ENCODE measurements around the gene SRM. TPM values are rescaled to one million over a fixed set of nuclear protein-coding genes. Genes with fewer than 3 reads are reported as not detected.

SRM gene
- total and polyA plus RNA-seq, 2 of the 4 experiments (the other 2 are of a cell fraction): 23.1 to 160 TPM

GRCh38 chr1:11099310-11100148 is 39.7 kb upstream of the SRM start, which contains the start of gene EXOSC10:
Gene EXOSC10 (minus strand): TSS chr1:11099869. CDS start chr1:11099831, 38 bp downstream.
- H3K4ac ChIP-seq (ENCODE audit: low read depth, low read length): peak within 1 kb of the TSS; percentile 80
- in situ Hi-C loops (cut with MboI; ENCODE audit: low sequenced_read_pairs): no loop called here
- peak within 1 kb of the TSS; percentile 71 for H2AK5ac ChIP-seq (ENCODE audit: low read depth, low read length)
- peaks cover 16% of the 10 kb centered on the region for H3K36me3 ChIP-seq (ENCODE audit: control insufficient read depth, insufficient read depth, low read length)
- peak within 1 kb of the TSS; percentile 85 for H3K27ac ChIP-seq (ENCODE audit: insufficient read depth, low read length)
- dilution Hi-C loops (cut with HindIII; ENCODE audit: low sequenced_read_pairs, unreplicated experiment): no loop called here
- H4K20me1 ChIP-seq (ENCODE audit: insufficient read depth, low read length): no peaks in the 10 kb centered on the region
- no peaks in the 10 kb centered on the region for H3K9me1 ChIP-seq (ENCODE audit: insufficient read depth, low read length)
- ChIA-PET CTCF (interaction anchor here (3.1 kb wide), 1 partner anchor 62 kb away, joined by 13 read pairs; no protein-coding TSS in a partner anchor), POLR2A (ENCODE audit: unreplicated experiment) (interaction anchor here (0.7 to 1.3 kb wide), 2 partner anchors 12 to 19 kb away, joined by 3 to 6 read pairs; no protein-coding TSS in a partner anchor)
- WGBS, 2 experiments (ENCODE audit: extremely low coverage in 2 of 2, insufficient read length in 1 of 2): 0% methylated on average over 45 of the region's 78 CpGs; no CpG with 5 or more reads in 1 of the 2 experiments
- H3K4me1 ChIP-seq (ENCODE audit: control insufficient read depth, insufficient read depth, low read length): 0 out of 2 replicates have a peak, but pooled peaks cover 2% of the 10 kb centered on the region
- H2AK9ac ChIP-seq (replicated peaks; ENCODE audit: low read depth, low read length, poor library complexity): peak within 1 kb of the TSS; percentile 90
- peak within 1 kb of the TSS; percentile 95 to 97 for H4K8ac ChIP-seq (ENCODE audit: low read depth in 2 of 2, low read length in 2 of 2)
- H3K27me3 ChIP-seq (ENCODE audit: control insufficient read depth, insufficient read depth, low read length): no peaks in the 10 kb centered on the region
- peak within 1 kb of the TSS; percentile 47; the same call in 1 of the 2 replicates for H3K56ac ChIP-seq (ENCODE audit: extremely low read depth, insufficient read depth, low read length)
- no peaks in the 10 kb centered on the region for H3K9me3 ChIP-seq (ENCODE audit: control insufficient read depth, insufficient read depth, low read length)
- peaks cover 8 to 12% of the 10 kb centered on the region in 2 experiments; a peak in 2 of 4 replicates for H3K79me1 ChIP-seq (ENCODE audit: low read depth in 1 of 2, low read length in 2 of 2)
- TF ChIP-seq SMC3 (IDR thresholded peaks at IDR 0.05; ENCODE audit: low read depth, low read length) (no peak), MAZ (IDR thresholded peaks at IDR 0.05; ENCODE audit: borderline replicate concordance, low read depth, low read length) (peak; percentile 70; the same call in 1 of the 2 replicates), MAFK (IDR thresholded peaks at IDR 0.05; ENCODE audit: low read depth, low read length) (no peak), ELK1 (IDR thresholded peaks at IDR 0.05; ENCODE audit: borderline replicate concordance, low read depth, low read length) (no peak), MXI1 (IDR thresholded peaks at IDR 0.05; ENCODE audit: borderline replicate concordance, low read depth, low read length) (no peak), POLR2A (IDR thresholded peaks at IDR 0.05; ENCODE audit: low read depth, low read length) (peak; percentile 67; the same call in 1 of the 2 replicates), NFE2L2 (IDR thresholded peaks at IDR 0.05; ENCODE audit: low read depth, low read length) (no peak), CEBPB (IDR thresholded peaks at IDR 0.05; ENCODE audit: low read depth, low read length) (no peak), CTCF (conservative IDR thresholded peaks at IDR 0.05; ENCODE audit: low read depth, low read length) (no peak), CHD1 (IDR thresholded peaks at IDR 0.05; ENCODE audit: low read depth, low read length) (no peak)
- H2AFZ ChIP-seq (replicated peaks; ENCODE audit: low read length, poor library complexity): peak within 1 kb of the TSS; percentile 95
- H3K9ac ChIP-seq (ENCODE audit: low read depth, low read length): peak within 1 kb of the TSS; percentile 87
- DNase-seq (peak; percentile 77), ATAC-seq (ENCODE audit: low read depth) (peak; percentile 99)
- no peak within 1 kb of the TSS for H2BK20ac ChIP-seq (ENCODE audit: low read depth, low read length)
- H2BK15ac ChIP-seq (ENCODE audit: low read depth, low read length): no peak within 1 kb of the TSS
- H3K23ac ChIP-seq (ENCODE audit: low read depth, low read length): peak within 1 kb of the TSS; percentile 66
- intact Hi-C loops (cut with micrococcal nuclease): loop anchor here (5.0 kb wide), 1 partner anchor 53 kb away; no protein-coding TSS in a partner anchor
- H3K4me2 ChIP-seq (ENCODE audit: low read depth, low read length): peak within 1 kb of the TSS; percentile 90
- no peak within 1 kb of the TSS for H2BK120ac ChIP-seq (ENCODE audit: low read depth, low read length)
- BruUV-seq (replicated peaks): no TSS peak
- peak within 1 kb of the TSS; percentile 84 for H3K14ac ChIP-seq (replicated peaks; ENCODE audit: low read depth, low read length)
- H2BK5ac ChIP-seq (ENCODE audit: low read depth, low read length, poor library complexity, severe bottlenecking): peak within 1 kb of the TSS; percentile 51
- peak within 1 kb of the TSS; percentile 97 for H4K5ac ChIP-seq (ENCODE audit: low read depth, low read length)
- H4K91ac ChIP-seq (ENCODE audit: insufficient read depth, low read depth, low read length): peak within 1 kb of the TSS; percentile 81
- H3K18ac ChIP-seq (ENCODE audit: low read depth, low read length): peak within 1 kb of the TSS; percentile 28; the same call in 1 of the 2 replicates
- H3K4me3 ChIP-seq (ENCODE audit: insufficient read depth, low read depth, low read length): peak within 1 kb of the TSS; percentile 81

Measured in IMR-90 (cell line).